ENCODE data around the gene PDE5A.
"Not testable (repeated sequence)": the region's sequence is repeated elsewhere in the genome, so short reads cannot be mapped to it uniquely, and the experiment has no call there.

PDE5A gene

DNA sequence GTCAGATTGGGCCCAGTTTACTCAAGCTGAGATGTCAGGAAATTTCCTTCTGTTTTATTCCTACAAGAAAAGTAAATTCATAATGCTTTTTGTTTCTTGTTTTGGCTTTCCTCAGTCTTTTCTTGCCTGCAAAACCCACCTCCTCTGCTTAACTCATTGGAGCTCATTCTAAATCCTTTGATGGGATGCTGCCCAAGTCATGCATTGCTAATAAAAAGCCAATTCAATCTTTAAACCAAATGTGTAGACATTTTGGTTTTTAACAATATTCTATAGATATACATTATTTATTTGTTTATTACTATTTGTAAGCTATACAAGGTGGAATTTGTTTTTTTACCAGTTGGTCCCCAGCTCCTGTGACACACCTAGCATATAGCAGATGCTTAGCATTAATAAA is 13.2 kb upstream of the PDE5A start:
- H3K4me3 Mint-ChIP-seq, result no peak overlapping the region
- peaks cover 28% of the 10 kb centered on the region for H3K4me1 Mint-ChIP-seq
- TF ChIP-seq, protein P1, sequence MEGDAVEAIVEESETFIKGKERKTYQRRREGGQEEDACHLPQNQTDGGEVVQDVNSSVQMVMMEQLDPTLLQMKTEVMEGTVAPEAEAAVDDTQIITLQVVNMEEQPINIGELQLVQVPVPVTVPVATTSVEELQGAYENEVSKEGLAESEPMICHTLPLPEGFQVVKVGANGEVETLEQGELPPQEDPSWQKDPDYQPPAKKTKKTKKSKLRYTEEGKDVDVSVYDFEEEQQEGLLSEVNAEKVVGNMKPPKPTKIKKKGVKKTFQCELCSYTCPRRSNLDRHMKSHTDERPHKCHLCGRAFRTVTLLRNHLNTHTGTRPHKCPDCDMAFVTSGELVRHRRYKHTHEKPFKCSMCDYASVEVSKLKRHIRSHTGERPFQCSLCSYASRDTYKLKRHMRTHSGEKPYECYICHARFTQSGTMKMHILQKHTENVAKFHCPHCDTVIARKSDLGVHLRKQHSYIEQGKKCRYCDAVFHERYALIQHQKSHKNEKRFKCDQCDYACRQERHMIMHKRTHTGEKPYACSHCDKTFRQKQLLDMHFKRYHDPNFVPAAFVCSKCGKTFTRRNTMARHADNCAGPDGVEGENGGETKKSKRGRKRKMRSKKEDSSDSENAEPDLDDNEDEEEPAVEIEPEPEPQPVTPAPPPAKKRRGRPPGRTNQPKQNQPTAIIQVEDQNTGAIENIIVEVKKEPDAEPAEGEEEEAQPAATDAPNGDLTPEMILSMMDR (IDR thresholded peaks at IDR 0.05; ENCODE audit: unreplicated experiment in 3 of 3), result no peak
- no peaks in the 10 kb centered on the region for H3K9me3 Mint-ChIP-seq
- H3K27ac Mint-ChIP-seq, result no peak overlapping the region
- H3K27me3 Mint-ChIP-seq (ENCODE audit: low read depth), result no peaks in the 10 kb centered on the region
- H3K36me3 Mint-ChIP-seq (ENCODE audit: low read depth), result no peaks in the 10 kb centered on the region

DNA sequence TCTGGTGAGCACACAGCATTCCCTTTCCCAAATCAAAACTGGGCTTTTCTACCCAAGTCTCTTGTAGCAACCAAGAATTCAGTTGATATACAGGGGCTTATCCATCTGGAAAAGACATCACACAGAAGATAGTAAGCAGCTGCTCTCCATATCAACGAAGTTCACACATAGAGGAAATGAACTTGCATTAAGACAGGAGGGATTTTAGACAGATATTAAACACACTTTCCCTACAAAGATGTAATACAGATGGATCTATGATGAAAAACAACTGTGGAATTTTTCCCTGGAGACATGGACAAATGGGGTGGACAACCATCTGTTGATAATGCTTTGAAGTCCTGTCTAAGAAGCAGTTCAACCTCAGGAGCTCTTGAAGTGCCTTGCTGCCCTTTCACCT is 9.8 kb upstream of the PDE5A start:
- Mint-ChIP-seq H3K36me3 (ENCODE audit: low read depth) (peaks cover 3% of the 10 kb centered on the region), H3K27me3 (ENCODE audit: low read depth) (no peaks in the 10 kb centered on the region), H3K9me3 (no peaks in the 10 kb centered on the region), H3K4me1 (peaks cover 14% of the 10 kb centered on the region), H3K4me3 (no peak overlapping the region), H3K27ac (peak overlapping the region; percentile 42 to 88 (median 81))
- TF ChIP-seq, protein P1 (IDR thresholded peaks at IDR 0.05; ENCODE audit: unreplicated experiment in 3 of 3), result no peak

DNA sequence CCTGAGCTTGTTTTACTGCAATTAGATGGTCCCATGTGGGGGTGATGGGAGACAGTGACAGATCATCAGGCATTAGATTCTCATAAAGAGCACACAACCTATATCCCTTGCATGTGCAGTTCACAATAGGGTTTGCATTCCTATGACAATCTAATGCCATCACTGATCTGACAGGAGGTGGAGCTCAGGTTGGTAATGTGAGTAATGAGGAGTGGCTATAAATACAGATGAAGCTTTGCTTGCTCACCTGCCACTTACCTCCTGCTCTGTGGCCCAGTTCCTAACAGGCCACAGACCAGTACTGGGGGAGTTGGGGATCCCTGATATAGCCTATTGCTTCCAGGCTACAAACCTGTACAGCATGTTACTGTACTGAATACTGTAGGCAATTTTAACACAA is 8.2 kb upstream of the PDE5A start:
- H3K27ac Mint-ChIP-seq; H3K27me3 Mint-ChIP-seq (ENCODE audit: low read depth); H3K4me3 Mint-ChIP-seq; H3K36me3 Mint-ChIP-seq (ENCODE audit: low read depth); H3K9me3 Mint-ChIP-seq: not testable (repeated sequence)
- peaks cover 14% of the 10 kb centered on the region for H3K4me1 Mint-ChIP-seq

DNA sequence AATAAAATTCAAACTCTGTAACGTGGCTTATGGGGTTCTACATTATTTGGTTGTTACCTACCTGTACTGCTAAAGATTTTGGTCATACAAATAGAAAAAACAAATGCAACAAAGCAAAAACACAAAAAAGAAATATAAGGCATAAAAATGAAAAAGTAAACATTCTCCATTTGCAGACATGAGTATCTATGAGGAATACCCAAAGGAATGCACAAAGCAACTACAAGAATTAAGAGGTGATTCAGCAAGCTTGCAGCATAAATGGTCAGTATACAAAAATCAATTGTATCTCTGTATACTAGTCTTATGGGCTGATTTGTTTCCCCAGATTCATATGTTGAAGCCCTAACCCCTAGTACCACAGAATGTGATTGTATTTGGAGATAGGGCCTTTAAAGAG is 3.6 kb upstream of the PDE5A start:
- H3K4me3 Mint-ChIP-seq, result no peak overlapping the region
- H3K27ac Mint-ChIP-seq, result no peak overlapping the region
- TF ChIP-seq, protein P1 (IDR thresholded peaks at IDR 0.05; ENCODE audit: unreplicated experiment in 3 of 3), result no peak
- H3K36me3 Mint-ChIP-seq (ENCODE audit: low read depth), result peaks cover 3% of the 10 kb centered on the region
- H3K27me3 Mint-ChIP-seq (ENCODE audit: low read depth), result no peaks in the 10 kb centered on the region
- peaks cover 16% of the 10 kb centered on the region for H3K4me1 Mint-ChIP-seq
- no peaks in the 10 kb centered on the region for H3K9me3 Mint-ChIP-seq

DNA sequence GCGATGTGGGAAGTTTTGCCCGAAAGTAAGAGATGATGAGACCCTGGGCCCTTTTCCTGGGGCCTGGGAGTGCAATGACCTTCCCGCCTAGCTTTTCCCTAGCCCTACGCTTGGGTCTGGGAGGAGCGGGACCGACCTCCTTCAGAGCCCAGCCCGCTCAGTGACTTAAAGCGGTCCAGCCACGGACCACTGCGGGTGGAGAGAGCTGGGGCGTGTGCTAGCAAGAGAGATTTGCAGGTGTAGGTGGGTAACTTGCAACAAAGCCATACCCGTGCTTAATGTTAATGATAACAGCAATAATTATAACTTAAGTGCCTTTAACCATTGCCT is 503 bp upstream of the PDE5A start:
- Mint-ChIP-seq H3K27me3 (ENCODE audit: low read depth) (peaks cover 8% of the 10 kb centered on the region), H3K36me3 (ENCODE audit: low read depth) (no peaks in the 10 kb centered on the region), H3K27ac (peak overlapping the region; percentile 98 to 99 (median 99)), H3K4me1 (peaks cover 21% of the 10 kb centered on the region), H3K9me3 (no peaks in the 10 kb centered on the region), H3K4me3 (peak overlapping the region; percentile 91 to 97 (median 96))
- TF ChIP-seq, protein P1 (IDR thresholded peaks at IDR 0.05; ENCODE audit: unreplicated experiment in 3 of 3), result peak in 1 of 3 experiments; percentile 5

DNA sequence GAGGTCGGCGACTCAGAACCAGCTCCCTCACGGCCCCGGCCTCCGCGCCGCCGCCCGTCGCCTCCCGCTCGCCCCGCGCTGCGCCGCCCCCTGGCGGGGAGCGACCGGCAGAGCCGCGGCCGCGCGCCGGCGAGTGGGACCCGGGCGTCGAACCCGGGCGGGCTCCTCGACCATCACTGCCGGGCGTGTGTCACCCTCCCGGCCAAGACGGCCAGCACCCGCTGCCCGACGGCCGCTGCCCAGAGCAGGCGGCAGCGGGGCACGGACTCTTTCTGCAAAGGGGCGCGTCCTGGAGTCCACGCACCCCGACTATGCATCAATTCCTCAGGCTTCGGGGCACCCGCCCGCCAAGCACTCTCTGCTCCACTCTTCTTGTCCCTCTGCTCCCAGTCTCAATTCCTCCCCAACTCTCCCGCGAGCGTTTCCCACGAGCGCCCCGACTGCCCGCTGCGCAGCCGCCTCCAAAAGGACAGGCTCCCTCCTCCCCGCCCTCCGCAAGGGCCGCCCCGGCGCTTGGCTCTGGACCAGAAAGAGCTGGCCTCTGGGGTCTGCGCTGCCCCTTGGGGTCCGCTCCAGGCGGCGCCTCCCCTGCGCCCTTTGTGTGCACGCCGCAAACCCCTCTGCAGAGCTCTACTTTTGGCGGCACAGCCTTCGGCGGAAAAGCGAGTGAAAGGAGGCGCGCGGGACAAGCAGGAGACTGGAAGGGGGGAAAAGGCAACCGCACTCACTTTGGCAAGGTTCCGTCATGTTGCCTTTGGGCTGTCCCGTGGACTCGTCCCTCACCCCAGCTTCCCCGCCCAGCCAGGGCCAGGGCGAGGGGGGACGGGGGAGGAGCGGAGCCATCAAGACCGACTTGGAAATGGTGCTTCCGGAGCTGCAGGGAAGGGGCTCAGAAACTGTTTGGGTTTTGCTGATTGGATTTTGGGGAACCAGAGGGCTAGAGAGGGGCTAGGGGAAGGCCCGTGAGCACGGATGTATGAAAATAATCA is 1.0 kb downstream of the PDE5A start:
- Mint-ChIP-seq H3K27me3 (ENCODE audit: low read depth) (peaks cover 8% of the 10 kb centered on the region), H3K27ac (peak overlapping the region; percentile 98 to 99 (median 99)), H3K4me3 (peak overlapping the region; percentile 98 to 100 (median 100)), H3K9me3 (no peaks in the 10 kb centered on the region), H3K4me1 (peaks cover 26% of the 10 kb centered on the region), H3K36me3 (ENCODE audit: low read depth) (peaks cover 9% of the 10 kb centered on the region)
- TF ChIP-seq, protein P1 (IDR thresholded peaks at IDR 0.05; ENCODE audit: unreplicated experiment in 3 of 3), result peak; percentile 44 to 53 (median 48)
